Large intestine (tissue), 3 donors: ENCODE data around the gene HOXD12. TPM values are rescaled to one million over a fixed set of nuclear protein-coding genes. Genes with fewer than 3 reads are reported as not detected.

Experiments
- DNase-seq, 2 donors: peaks; one replicate each; pipeline versions ENCODE4 v3.0.0 to v3.0.0-alpha.2; 2013
- H3K27ac ChIP-seq: one replicate; pipeline ENCODE4 v1.5.1; 2013; ENCODE audit warnings: low read length
- H3K27me3 ChIP-seq: 2 replicates; pipeline ENCODE4 v1.6.1; 2013; ENCODE audit warnings: low read length; ENCODE audit not compliant: control insufficient read depth, insufficient read depth
- H3K36me3 ChIP-seq: 2 replicates; pipeline ENCODE4 v1.6.1; 2013; ENCODE audit warnings: low read length; ENCODE audit not compliant: control insufficient read depth, insufficient read depth
- H3K4me1 ChIP-seq: one replicate; pipeline ENCODE4 v1.6.1; 2013; ENCODE audit warnings: low read length; ENCODE audit not compliant: control insufficient read depth, insufficient read depth
- H3K4me3 ChIP-seq: one replicate; pipeline ENCODE4 v1.5.1; 2013; ENCODE audit warnings: low read length
- H3K9me3 ChIP-seq: one replicate; pipeline ENCODE4 v1.6.1; 2013; ENCODE audit warnings: mild to moderate bottlenecking, low read depth, low read length, moderate library complexity; ENCODE audit not compliant: control insufficient read depth
- WGBS: methylation state at CpG from one replicate; pipeline ENCODE4 v1.1.5; 2013; ENCODE audit warnings: low lambda C conversion rate; ENCODE audit not compliant: insufficient coverage; 5-methylcytosine and 5-hydroxymethylcytosine counted together
- polyA plus RNA-seq: library from polyadenylated mRNA; unstranded; fragments of 120-200 nt; gene quantifications from one replicate; pipeline ENCODE4 v1.2.1, GENCODE V29; 2013

Gene HOXD12
- polyA plus RNA-seq, 1 donor, result not detected

- WGBS, result no CpG with 5 or more reads among the region's 8 CpGs
- Histone ChIP-seq H3K4me1 (peaks cover 3% of the 10 kb centered on the region), H3K27ac (peak overlapping the region; percentile 55), H3K27me3 (peaks cover 84% of the 10 kb centered on the region), H3K36me3 (no peaks in the 10 kb centered on the region), H3K4me3 (peak overlapping the region; percentile 55), H3K9me3 (peaks cover 6% of the 10 kb centered on the region)
- DNase-seq, result no peak
Observed at GRCh38 chr2:176137906-176138305, 38.3 kb downstream of the HOXD12 start.

GRCh38 chr2:176138526-176138922 lies 38.9 kb downstream of the HOXD12 start:
- H3K27me3 ChIP-seq, result peaks cover 84% of the 10 kb centered on the region
- peaks cover 6% of the 10 kb centered on the region for H3K9me3 ChIP-seq
- peak overlapping the region; percentile 55 for H3K27ac ChIP-seq
- peaks cover 3% of the 10 kb centered on the region for H3K4me1 ChIP-seq
- no peaks in the 10 kb centered on the region for H3K36me3 ChIP-seq
- peak overlapping the region; percentile 14 for H3K4me3 ChIP-seq
- WGBS, result 0% methylated on average over 1 of the region's 14 CpGs
- no peak for DNase-seq

- H3K27ac ChIP-seq, result peak overlapping the region; percentile 55
- peaks cover 84% of the 10 kb centered on the region for H3K27me3 ChIP-seq
- no peak for DNase-seq
- H3K9me3 ChIP-seq, result peaks cover 6% of the 10 kb centered on the region
- no CpG with 5 or more reads among the region's 28 CpGs for WGBS
- H3K36me3 ChIP-seq, result no peaks in the 10 kb centered on the region
- no peak overlapping the region for H3K4me3 ChIP-seq
- peaks cover 3% of the 10 kb centered on the region for H3K4me1 ChIP-seq
Observed at GRCh38 chr2:176138923-176139660, 39.5 kb downstream of the HOXD12 start.

GRCh38 chr2:176139661-176140512 lies 40.3 kb downstream of the HOXD12 start:
- H3K36me3 ChIP-seq, result no peaks in the 10 kb centered on the region
- H3K9me3 ChIP-seq, result peaks cover 6% of the 10 kb centered on the region
- peaks cover 3% of the 10 kb centered on the region for H3K4me1 ChIP-seq
- H3K4me3 ChIP-seq, result peak overlapping the region; percentile 49
- H3K27me3 ChIP-seq, result peaks cover 77% of the 10 kb centered on the region
- WGBS, result no CpG with 5 or more reads among the region's 41 CpGs
- H3K27ac ChIP-seq, result peak overlapping the region; percentile 28
- no peak for DNase-seq

- Histone ChIP-seq H3K9me3 (peaks cover 6% of the 10 kb centered on the region), H3K36me3 (no peaks in the 10 kb centered on the region), H3K27ac (peak overlapping the region; percentile 28), H3K27me3 (peaks cover 77% of the 10 kb centered on the region), H3K4me3 (peak overlapping the region; percentile 49), H3K4me1 (peaks cover 6% of the 10 kb centered on the region)
- DNase-seq, result peak; percentile 70 to 73
- WGBS, result no CpG with 5 or more reads among the region's 48 CpGs
Observed at GRCh38 chr2:176140513-176141317, 41.1 kb downstream of the HOXD12 start.

- Histone ChIP-seq H3K4me3 (no peak overlapping the region), H3K9me3 (peaks cover 3% of the 10 kb centered on the region), H3K27ac (no peak overlapping the region), H3K4me1 (peaks cover 6% of the 10 kb centered on the region), H3K27me3 (peaks cover 76% of the 10 kb centered on the region), H3K36me3 (no peaks in the 10 kb centered on the region)
- DNase-seq, result no peak
- WGBS, result no CpG with 5 or more reads among the region's 2 CpGs
Observed at GRCh38 chr2:176142281-176142680, 42.7 kb downstream of the HOXD12 start.

- H3K27ac ChIP-seq, result no peak overlapping the region
- no peak for DNase-seq
- H3K36me3 ChIP-seq, result no peaks in the 10 kb centered on the region
- H3K9me3 ChIP-seq, result peaks cover 5% of the 10 kb centered on the region
- H3K27me3 ChIP-seq, result peaks cover 76% of the 10 kb centered on the region
- no CpG with 5 or more reads among the region's 4 CpGs for WGBS
- H3K4me1 ChIP-seq, result peaks cover 3% of the 10 kb centered on the region
- no peak overlapping the region for H3K4me3 ChIP-seq
Observed at GRCh38 chr2:176145085-176145969, 45.7 kb downstream of the HOXD12 start.

GRCh38 chr2:176146101-176146500 lies 46.5 kb downstream of the HOXD12 start:
- Histone ChIP-seq H3K27me3 (peaks cover 76% of the 10 kb centered on the region), H3K4me3 (no peak overlapping the region), H3K9me3 (peaks cover 5% of the 10 kb centered on the region), H3K27ac (no peak overlapping the region), H3K36me3 (no peaks in the 10 kb centered on the region), H3K4me1 (peaks cover 3% of the 10 kb centered on the region)
- no CpG with 5 or more reads among the region's 6 CpGs for WGBS
- no peak for DNase-seq

GRCh38 chr2:176146645-176147044 lies 47.0 kb downstream of the HOXD12 start:
- Histone ChIP-seq H3K9me3 (peaks cover 5% of the 10 kb centered on the region), H3K36me3 (no peaks in the 10 kb centered on the region), H3K27me3 (peaks cover 80% of the 10 kb centered on the region), H3K27ac (no peak overlapping the region), H3K4me3 (no peak overlapping the region), H3K4me1 (peaks cover 3% of the 10 kb centered on the region)
- no peak for DNase-seq
